Measurements from ENCODE around the gene TBRG4.
"Not testable (repeated sequence)": the region's sequence is repeated elsewhere in the genome, so short reads cannot be mapped to it uniquely, and the experiment has no call there.

TBRG4 gene

GRCh38 chr7:45111298-45112223 is at the start of gene TBRG4:
TSS of gene TBRG4 (minus strand) at chr7:45111697. CDS start at chr7:45109237, 2,460 bp downstream.
- peak; percentile 95 for DNase-seq (ENCODE audit: low spot score)

GRCh38 chr7:45161138-45161537 is 49.6 kb upstream of the TBRG4 start:
- no peak for DNase-seq (ENCODE audit: low spot score)

GRCh38 chr7:45160417-45160881 is 49.0 kb upstream of the TBRG4 start:
- DNase-seq (ENCODE audit: low spot score), result no peak

- DNase-seq (ENCODE audit: low spot score), result no peak
Measured at GRCh38 chr7:45159296-45159695, 47.8 kb upstream of the TBRG4 start.

DNA sequence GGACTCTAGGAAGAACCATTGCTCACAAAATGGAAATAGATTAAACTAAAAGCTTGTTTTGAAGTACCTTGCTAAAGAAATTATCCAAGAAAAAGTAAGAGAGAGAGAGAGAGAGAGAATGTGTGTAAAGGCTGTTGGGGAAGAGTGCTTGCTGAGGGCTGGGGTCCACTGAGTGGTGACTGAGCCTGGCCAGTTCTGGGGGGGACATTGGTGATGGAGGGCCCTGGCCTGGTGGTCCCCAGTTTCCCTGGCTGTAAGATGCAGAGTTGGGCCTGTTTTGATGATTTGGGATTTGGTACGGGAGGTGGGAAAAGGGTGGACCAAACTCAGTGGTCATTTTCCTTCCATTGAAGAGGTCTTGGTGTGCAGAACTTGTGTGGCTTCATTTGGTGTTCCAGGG is 47.0 kb upstream of the TBRG4 start:
- DNase-seq (ENCODE audit: low spot score), result no peak

DNA sequence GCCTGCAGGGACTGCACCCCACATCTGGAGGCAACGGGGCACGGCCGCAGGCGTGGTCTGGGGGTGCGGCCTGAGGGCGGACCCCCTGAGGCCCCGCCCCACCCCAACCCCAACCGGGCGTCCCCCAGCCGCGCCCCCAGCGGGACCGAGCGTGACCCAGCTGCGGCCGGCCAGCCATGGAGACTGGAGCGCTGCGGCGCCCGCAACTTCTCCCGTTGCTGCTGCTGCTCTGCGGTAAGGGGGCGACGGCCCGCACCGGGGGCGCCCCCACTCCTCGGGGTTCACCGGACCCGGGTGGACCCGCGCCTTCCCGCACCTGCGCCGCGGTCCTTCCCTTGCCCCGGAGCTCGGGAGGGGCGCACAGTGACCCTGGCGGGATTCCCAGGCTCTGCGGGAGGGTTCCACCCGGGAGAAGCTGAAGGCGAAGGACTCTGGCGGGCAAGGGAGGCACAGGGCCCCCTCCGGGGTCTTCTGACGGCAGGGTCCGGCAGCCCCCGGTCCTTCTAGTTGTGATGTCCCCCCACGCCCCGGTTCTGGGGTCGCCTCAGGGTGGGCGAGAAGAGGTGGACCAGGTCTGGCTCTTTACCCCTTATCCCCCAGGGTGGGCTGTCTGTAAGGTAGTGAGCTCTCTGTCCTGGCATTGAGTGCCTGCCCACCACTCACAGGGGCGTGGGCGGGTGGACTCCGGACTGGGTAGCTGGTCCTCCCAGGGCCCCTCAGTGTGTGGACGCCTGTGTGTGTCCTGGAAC is 46.3 kb upstream of the TBRG4 start, which contains the start of gene RAMP3:
TSS of gene RAMP3 (plus strand) at position 139 of the 749 bp plus-strand sequence. CDS start at position 177, 38 bp downstream.
- DNase-seq (ENCODE audit: low spot score), result no peak

DNA sequence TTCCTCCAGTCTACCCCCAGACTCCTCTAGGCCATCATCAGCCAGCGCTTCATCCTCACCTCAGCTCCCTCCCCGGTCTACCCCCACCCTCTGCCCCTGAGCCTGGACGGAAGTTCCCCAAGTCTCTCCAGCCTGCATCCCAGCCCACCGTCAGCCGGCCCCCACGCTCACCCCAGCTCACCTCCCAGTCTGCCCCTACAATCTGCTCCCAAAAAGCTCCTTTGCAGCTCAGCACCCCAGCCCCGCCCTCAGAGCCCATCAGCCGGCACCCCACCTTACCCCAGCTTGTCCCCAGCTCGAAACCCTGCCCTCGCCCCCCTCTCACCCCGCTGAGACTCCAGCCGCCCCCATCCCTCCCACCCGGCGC is 45.8 kb upstream of the TBRG4 start:
- DNase-seq (ENCODE audit: low spot score), result no peak

GRCh38 chr7:45156516-45157272 is 45.2 kb upstream of the TBRG4 start:
- no peak for DNase-seq (ENCODE audit: low spot score)

GRCh38 chr7:45155941-45156340 is 44.4 kb upstream of the TBRG4 start:
- DNase-seq (ENCODE audit: low spot score), result no peak

DNA sequence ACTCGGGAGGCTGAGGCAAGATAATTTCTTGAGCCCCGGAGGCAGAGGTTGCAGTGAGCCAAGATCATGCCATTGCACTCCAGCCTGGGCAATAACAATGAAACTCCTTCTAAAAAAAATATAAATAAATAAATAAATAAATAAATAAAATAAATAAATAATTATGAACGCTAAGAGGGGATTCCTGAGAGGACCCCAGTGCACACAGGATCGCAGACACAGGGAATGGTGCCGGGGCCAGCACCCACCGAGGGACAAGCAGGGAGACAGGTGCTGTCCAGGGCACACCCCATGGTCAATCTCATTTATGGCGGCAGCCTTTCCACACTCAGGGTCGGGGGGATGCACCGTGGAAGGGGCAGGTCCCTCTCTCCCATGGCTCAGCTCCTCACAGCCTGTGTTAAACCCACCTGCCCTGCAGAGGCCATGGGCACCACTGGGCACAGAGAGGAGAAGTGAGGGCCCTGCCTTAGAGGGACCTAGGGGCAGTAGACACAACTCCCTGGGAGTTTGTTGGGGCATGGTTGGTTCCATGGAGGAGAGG is 43.9 kb upstream of the TBRG4 start:
- no peak for DNase-seq (ENCODE audit: low spot score)

GRCh38 chr7:45153861-45154260 is 42.4 kb upstream of the TBRG4 start:
- not testable (repeated sequence) for DNase-seq (ENCODE audit: low spot score)

GRCh38 chr7:45153233-45153632 is 41.7 kb upstream of the TBRG4 start:
- DNase-seq (ENCODE audit: low spot score), result no peak

- DNase-seq (ENCODE audit: low spot score), result no peak
Measured at GRCh38 chr7:45151967-45152366, 40.5 kb upstream of the TBRG4 start.

DNA sequence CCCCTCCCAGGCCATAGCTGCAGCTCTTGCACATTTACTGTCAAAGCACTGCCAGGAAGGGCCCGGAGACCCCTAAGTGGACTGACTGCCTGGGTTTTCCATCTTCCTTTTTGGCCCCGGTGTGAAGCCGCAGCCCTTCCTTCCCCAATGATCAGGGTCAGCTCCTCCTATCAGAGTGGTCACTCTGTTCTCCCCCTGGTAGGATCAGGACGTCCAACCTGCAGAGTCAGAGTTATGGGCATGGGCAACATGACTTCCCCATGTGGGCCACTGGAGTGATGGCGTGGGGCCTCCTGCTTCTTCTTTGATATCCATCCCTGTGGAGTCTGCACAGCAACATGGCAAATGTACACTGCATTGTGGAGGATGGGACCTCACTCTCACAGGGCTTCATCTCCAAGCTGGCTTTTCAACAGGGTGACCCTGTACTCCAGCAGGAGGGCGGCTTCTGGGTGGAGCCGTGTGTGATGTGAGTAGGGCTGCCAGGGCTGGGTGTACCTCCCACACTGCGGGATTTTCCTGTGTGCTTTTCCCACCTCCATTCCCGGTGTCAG is 39.7 kb upstream of the TBRG4 start:
- DNase-seq (ENCODE audit: low spot score), result no peak

DNA sequence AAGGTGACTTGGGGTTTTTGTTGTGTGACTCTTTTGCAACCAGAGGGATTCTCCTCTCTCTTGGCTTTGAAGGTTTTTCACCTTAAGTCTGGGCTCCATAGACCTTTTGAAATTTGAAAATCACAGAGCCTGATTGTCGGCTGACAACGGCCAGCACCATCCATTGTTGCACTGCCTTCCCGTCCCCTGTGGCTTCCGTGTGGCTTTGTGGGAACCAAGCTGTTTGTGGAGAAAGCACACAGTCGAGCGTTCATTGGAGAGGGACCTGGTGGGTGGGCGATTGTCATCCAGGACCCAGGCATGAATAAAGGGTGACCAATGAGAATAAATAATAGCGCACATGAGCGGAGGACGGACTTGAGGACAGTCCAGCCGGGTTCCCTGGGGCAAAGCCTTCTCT is 38.7 kb upstream of the TBRG4 start:
- DNase-seq (ENCODE audit: low spot score), result no peak

- no peak for DNase-seq (ENCODE audit: low spot score)
Measured at GRCh38 chr7:45149606-45150005, 38.1 kb upstream of the TBRG4 start.

DNA sequence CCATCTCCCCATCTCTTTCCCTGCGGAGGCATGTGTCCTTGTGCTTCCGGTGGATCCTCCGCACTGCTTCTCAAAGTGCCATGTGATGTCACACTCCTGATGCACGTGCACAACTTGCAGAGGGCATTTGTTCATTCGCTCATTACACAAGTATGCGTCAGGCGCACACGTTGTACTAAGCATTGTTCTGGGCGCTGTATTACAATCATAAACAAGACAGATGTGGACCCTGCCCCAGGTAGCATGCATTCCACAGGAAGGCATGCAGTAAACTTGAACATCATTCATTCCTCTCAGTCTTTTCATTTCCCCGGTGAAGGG is 37.1 kb upstream of the TBRG4 start:
- DNase-seq (ENCODE audit: low spot score), result no peak

GRCh38 chr7:45147858-45148652 is 36.6 kb upstream of the TBRG4 start:
- DNase-seq (ENCODE audit: low spot score), result no peak

DNA sequence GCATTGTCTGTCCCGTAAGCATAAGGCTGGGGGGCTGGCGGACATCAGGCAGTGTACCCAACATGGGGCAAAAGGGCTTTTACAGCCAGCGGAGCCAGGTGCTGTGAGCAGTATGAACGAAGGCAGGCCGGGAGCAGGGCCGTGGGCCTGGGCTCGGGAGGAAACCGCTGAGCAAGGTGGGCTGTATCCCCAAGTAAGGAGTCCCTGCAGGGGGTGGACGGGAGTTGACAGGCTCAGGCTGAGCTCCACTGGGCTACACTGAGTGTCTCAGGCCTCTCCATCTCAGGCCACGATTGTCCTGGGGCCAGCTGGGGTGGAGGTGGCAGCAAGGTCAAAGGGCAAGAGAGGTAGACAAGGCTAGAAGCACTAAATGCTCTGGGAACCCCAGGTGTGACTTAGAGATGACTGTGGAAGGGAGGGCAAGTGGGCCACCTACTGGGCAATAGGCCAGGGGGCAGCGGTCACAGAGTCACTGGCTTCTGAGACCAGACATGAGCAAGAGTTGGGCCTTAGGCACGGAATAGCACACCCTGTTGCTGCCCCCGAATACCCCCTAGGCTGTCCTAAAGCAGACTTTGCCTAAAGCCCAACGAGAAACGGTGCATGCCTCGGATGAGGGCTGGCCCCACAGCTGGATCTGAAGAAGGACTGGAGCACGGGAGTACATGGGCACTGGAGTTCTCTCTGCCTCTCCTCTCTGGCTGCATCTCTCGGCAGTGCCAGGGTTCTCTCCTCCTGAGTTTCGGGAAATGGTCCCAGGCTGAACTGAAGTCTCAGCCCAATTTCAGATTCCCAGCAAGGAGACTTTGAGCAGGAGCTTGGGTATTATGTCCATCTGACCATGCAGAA is 35.3 kb upstream of the TBRG4 start:
- DNase-seq (ENCODE audit: low spot score), result no peak

DNA sequence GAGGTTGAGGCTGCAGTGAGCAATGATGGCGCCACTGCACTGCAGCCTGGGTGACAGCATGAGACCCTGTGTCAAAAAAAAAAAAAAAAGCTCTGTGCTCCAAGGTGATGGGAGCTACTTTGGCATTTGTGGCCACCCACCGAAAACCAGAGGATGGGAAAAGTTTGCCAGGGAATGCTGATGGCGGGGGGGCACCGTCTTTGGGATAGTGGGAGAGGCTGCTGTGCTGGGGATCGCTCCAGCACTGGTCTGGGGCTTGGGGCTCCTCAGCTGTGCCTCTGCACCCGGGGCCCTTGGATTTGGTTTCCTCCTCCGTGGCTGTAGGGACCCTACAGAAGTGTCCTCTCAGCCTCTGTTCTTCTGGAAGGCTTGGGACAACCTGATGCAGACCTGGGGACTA is 34.4 kb upstream of the TBRG4 start:
- DNase-seq (ENCODE audit: low spot score), result no peak
